VCaP (cell line): ENCODE results near the gene STXBP3.

Experiments used
- H3K27ac ChIP-seq: fragments of 450-650 bp; 2 replicates; pipeline ENCODE4 v1.5.1; 2017
- CTCF ChIP-seq: fragments of 450-650 bp; conservative IDR thresholded peaks from 2 replicates; pipeline ENCODE4 v1.5.1; 2017; ENCODE audit warnings: mild to moderate bottlenecking, moderate library complexity

Gene STXBP3

GRCh38 chr1:108785880-108786279 lies 39.4 kb downstream of the STXBP3 start:
- H3K27ac ChIP-seq = no peak overlapping the region
- TF ChIP-seq CTCF = no peak

- H3K27ac ChIP-seq = no peak overlapping the region
- no peak for TF ChIP-seq CTCF
These were observed 45.3 kb downstream of the STXBP3 start for GRCh38 chr1:108791790-108792189.

- TF ChIP-seq CTCF = no peak
These were observed 45.9 kb downstream of the STXBP3 start for GRCh38 chr1:108792420-108792819.

GRCh38 chr1:108799001-108799400 lies 52.5 kb downstream of the STXBP3 start:
- no peak for TF ChIP-seq CTCF
- no peak overlapping the region; the same call in 1 of the 2 replicates for H3K27ac ChIP-seq

More at GRCh38 chr1:108792420-108792819, 45.9 kb downstream of the STXBP3 start:
- H3K27ac ChIP-seq = no peak overlapping the region

- no peak overlapping the region for H3K27ac ChIP-seq
- no peak for TF ChIP-seq CTCF
These were observed 54.6 kb downstream of the STXBP3 start for GRCh38 chr1:108801101-108801500.

- TF ChIP-seq CTCF = no peak
- H3K27ac ChIP-seq = no peak overlapping the region
These were observed 57.1 kb downstream of the STXBP3 start for GRCh38 chr1:108803548-108803947.

- H3K27ac ChIP-seq = no peak overlapping the region
- TF ChIP-seq CTCF = no peak
These were observed 62.0 kb downstream of the STXBP3 start for GRCh38 chr1:108808438-108808837.

GRCh38 chr1:108811611-108812010 lies 65.1 kb downstream of the STXBP3 start:
- H3K27ac ChIP-seq = no peak overlapping the region
- no peak for TF ChIP-seq CTCF
